Smooth muscle cell (in vitro differentiated cells): Measurements from ENCODE around the gene CALD1. TPM values are rescaled to one million over a fixed set of nuclear protein-coding genes. Genes with fewer than 3 reads are reported as not detected.
A peak's percentile ranks its signal among the peaks of the same experiment; 100 is the strongest.

ENCODE experiments used
- DNase-seq: peaks from one replicate; lab custom pipeline; 2025; ENCODE audit not compliant: unreplicated experiment; lab: John Stamatoyannopoulos, UW
- H2AFZ ChIP-seq: fragments of 200-600 bp; sonication (generic); 2 replicates; pipeline ENCODE4 v1.6.0; 2016; ENCODE audit warnings: antibody characterized with exemption, low read depth, mild to moderate bottlenecking
- H3F3A ChIP-seq: fragments of 200-600 bp; sonication (generic); 2 replicates; pipeline ENCODE4 v1.6.0; 2017; ENCODE audit warnings: antibody characterized with exemption, low read depth
- H3K27ac ChIP-seq: fragments of 200-600 bp; sonication (generic); 2 replicates; pipeline ENCODE4 v1.5.1; 2016; ENCODE audit warnings: low read depth, mild to moderate bottlenecking
- H3K27me3 ChIP-seq: fragments of 200-600 bp; sonication (generic); 2 replicates; pipeline ENCODE4 v1.6.1; 2016; ENCODE audit warnings: low read depth, mild to moderate bottlenecking
- H3K36me3 ChIP-seq: fragments of 200-600 bp; sonication (generic); 2 replicates; pipeline ENCODE4 v1.5.1; 2016; ENCODE audit warnings: low read depth
- H3K4me1 ChIP-seq: fragments of 200-600 bp; sonication (generic); 2 replicates; pipeline ENCODE4 v1.5.1; 2016; ENCODE audit warnings: low read depth
- H3K4me2 ChIP-seq: fragments of 200-600 bp; sonication (generic); 2 replicates; pipeline ENCODE4 v1.6.0; 2016; ENCODE audit warnings: mild to moderate bottlenecking
- H3K4me3 ChIP-seq: fragments of 200-600 bp; sonication (generic); 2 replicates; pipeline ENCODE4 v1.5.1; 2016; ENCODE audit warnings: mild to moderate bottlenecking
- H3K79me2 ChIP-seq: fragments of 200-600 bp; sonication (generic); 2 replicates; pipeline ENCODE4 v1.6.0; 2016; ENCODE audit warnings: low read depth, mild to moderate bottlenecking
- H3K9ac ChIP-seq: fragments of 200-600 bp; sonication (generic); 2 replicates; pipeline ENCODE4 v1.6.0; 2016; ENCODE audit warnings: low read depth
- H3K9me3 ChIP-seq: fragments of 200-600 bp; sonication (generic); replicated peaks from 2 replicates; pipeline ENCODE4 v1.5.1; 2016; ENCODE audit warnings: low read depth
- H4K20me1 ChIP-seq: fragments of 200-600 bp; sonication (generic); 2 replicates; pipeline ENCODE4 v1.6.0; 2016; ENCODE audit warnings: low read depth
- WGBS: methylation state at CpG from one replicate; pipeline ENCODE4 v1.1.7; 2016; ENCODE audit warnings: low lambda C conversion rate; 5-methylcytosine and 5-hydroxymethylcytosine counted together
- polyA plus RNA-seq: library from polyadenylated mRNA; unstranded; fragments of >200 nt; fragmentation: Nextera tagmentation; extraction: Ambion mirVana; gene quantifications from 2 replicates; pipeline ENCODE4 v1.2.1, GENCODE V29; 2016
- total RNA-seq: library from RNA; depleted of rRNA; stranded (reverse); fragments of >200 nt; gene quantifications from 2 replicates; pipeline ENCODE4 v1.2.3, GENCODE V29; 2014
- TF ChIP-seq, protein P1 (sequence below): fragments of 200-600 bp; sonication (generic); IDR thresholded peaks from 2 replicates; pipeline ENCODE4 v1.5.1; 2017; ENCODE audit warnings: borderline replicate concordance, mild to moderate bottlenecking, antibody characterized with exemption; ENCODE audit not compliant: insufficient read depth, poor library complexity, severe bottlenecking

Gene CALD1
- total and polyA plus RNA-seq, 2 experiments from 2014 or later: 948 to 1,552 TPM

DNA sequence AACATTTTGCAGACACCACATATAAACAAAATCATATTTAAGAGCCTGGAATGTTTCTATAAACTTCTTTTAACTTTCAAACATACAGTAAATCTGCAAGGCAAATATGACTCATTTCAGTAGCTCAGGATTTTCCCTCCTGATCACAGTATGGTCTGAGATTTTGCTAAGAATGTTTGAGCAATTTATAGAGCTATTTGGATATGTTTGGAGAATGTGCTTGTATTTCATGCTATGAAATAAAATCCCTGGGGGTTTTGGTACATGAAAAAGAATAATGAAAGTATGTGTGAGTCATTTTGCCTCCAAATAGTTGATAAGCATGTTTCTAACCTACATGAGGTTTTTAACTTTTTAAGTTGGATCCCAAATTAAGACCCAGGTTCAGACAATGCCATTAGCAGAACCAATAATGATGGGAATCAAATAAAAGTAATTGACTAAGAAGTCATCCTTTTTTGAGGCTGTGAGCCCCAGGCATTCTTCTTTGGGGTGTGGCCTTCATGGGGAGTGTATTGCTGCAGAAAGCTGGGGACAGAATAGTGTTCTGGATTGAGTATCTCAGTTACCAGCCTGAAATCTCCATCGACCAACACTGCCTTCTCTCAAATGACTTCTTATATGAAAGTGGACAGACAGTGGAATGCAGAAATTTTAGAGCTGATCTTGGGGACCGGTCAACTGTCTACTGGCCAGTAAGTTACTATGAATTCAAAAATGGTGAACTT lies 140.8 kb downstream of the CALD1 start:
- H3K4me3 ChIP-seq: peak overlapping the region; percentile 12
- peaks cover 2% of the 10 kb centered on the region for H3K36me3 ChIP-seq
- H3K27ac ChIP-seq: peak overlapping the region; percentile 89
- peaks cover 73% of the 10 kb centered on the region for H3F3A ChIP-seq
- H3K9me3 ChIP-seq: no peaks in the 10 kb centered on the region
- H2AFZ ChIP-seq: no peak overlapping the region
- H3K27me3 ChIP-seq: no peaks in the 10 kb centered on the region
- H3K4me2 ChIP-seq: peak overlapping the region; percentile 78
- peaks cover 14% of the 10 kb centered on the region for H3K4me1 ChIP-seq
- no peak overlapping the region for H3K9ac ChIP-seq
- DNase-seq: no peak
- TF ChIP-seq, protein P1, sequence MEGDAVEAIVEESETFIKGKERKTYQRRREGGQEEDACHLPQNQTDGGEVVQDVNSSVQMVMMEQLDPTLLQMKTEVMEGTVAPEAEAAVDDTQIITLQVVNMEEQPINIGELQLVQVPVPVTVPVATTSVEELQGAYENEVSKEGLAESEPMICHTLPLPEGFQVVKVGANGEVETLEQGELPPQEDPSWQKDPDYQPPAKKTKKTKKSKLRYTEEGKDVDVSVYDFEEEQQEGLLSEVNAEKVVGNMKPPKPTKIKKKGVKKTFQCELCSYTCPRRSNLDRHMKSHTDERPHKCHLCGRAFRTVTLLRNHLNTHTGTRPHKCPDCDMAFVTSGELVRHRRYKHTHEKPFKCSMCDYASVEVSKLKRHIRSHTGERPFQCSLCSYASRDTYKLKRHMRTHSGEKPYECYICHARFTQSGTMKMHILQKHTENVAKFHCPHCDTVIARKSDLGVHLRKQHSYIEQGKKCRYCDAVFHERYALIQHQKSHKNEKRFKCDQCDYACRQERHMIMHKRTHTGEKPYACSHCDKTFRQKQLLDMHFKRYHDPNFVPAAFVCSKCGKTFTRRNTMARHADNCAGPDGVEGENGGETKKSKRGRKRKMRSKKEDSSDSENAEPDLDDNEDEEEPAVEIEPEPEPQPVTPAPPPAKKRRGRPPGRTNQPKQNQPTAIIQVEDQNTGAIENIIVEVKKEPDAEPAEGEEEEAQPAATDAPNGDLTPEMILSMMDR: no peak
- H4K20me1 ChIP-seq: peaks cover 65% of the 10 kb centered on the region
- peaks cover 76% of the 10 kb centered on the region for H3K79me2 ChIP-seq
- 47% methylated on average over 2 of the region's 2 CpGs for WGBS

DNA sequence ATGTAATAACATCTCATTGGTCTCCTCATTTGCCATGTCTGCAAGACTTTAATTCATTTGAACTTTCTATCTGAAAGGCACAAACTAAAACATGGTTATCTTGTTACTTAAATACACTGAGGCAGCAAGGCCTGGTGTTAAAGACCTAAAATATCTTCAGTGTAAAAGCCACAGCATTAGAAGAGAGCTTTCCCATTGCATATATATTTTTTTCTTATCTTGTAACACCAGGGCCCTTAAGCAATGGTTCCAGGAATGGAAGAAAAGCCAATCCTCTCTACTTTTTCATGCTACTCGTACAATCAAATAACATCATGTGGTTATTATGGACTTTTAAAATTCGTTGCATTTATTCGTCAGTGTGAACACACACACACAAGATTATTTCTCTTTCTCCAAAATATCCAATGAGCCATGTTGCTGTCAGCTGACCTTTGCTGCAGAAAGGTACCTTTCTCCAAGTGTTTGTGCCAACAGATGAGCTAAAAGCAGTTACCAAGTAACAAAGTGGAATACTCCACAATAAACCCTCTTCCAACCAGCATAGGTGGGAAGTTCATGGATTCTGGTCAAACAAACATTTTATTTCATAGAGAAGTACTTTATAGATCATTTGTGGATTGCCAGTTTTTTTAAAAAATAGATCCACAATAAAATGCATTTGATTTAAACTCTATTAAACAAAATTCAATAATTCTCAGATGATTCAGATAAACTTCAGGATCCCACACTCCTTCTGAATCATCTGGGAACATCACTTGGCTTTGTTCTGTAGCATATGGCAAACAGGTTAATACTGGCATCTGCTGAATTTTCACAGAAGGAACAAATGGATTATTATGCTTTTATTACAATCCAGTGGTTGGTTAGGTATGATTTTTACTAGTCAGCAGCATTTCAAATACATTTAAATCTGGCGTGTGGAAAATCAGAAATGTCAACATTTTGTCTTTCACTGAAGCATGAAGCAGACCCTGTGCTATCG lies 143.6 kb downstream of the CALD1 start:
- H3K9ac ChIP-seq: no peak overlapping the region
- H3K27ac ChIP-seq: peak overlapping the region; percentile 89
- 49% methylated on average over 5 of the region's 5 CpGs for WGBS
- H3K27me3 ChIP-seq: no peaks in the 10 kb centered on the region
- H3K79me2 ChIP-seq: peaks cover 77% of the 10 kb centered on the region
- H3K4me1 ChIP-seq: peaks cover 14% of the 10 kb centered on the region
- DNase-seq: no peak
- no peak overlapping the region for H3K4me3 ChIP-seq
- H3F3A ChIP-seq: peaks cover 50% of the 10 kb centered on the region
- peak overlapping the region; percentile 78 for H3K4me2 ChIP-seq
- peaks cover 68% of the 10 kb centered on the region for H4K20me1 ChIP-seq
- H2AFZ ChIP-seq: no peak overlapping the region
- TF ChIP-seq, protein P1: no peak
- no peaks in the 10 kb centered on the region for H3K9me3 ChIP-seq
- H3K36me3 ChIP-seq: peaks cover 6% of the 10 kb centered on the region

DNA sequence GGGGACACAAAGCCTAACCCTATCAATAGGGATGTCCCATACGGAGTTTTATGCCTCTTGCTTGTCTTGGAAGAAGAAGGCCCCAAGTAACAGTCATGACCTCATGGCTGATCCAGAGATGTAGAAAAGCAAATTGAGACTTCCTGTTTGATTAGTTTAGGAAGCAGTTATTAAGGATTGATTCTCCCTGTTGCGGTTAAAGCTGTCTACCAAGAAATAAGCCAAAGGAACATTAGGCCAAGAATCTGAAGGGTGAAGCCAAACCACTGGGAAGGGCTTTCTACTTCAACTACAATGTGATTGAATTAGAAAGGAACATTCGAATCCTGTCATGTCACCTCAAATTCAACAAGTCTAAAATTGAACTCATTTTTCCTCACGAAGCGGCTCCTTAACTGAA lies 146.3 kb downstream of the CALD1 start:
- DNase-seq: no peak
- H3F3A ChIP-seq: peaks cover 40% of the 10 kb centered on the region
- H3K79me2 ChIP-seq: peaks cover 96% of the 10 kb centered on the region
- no peak overlapping the region for H3K9ac ChIP-seq
- no peaks in the 10 kb centered on the region for H3K27me3 ChIP-seq
- peak overlapping the region; percentile 89 for H3K27ac ChIP-seq
- H4K20me1 ChIP-seq: peaks cover 72% of the 10 kb centered on the region
- no peaks in the 10 kb centered on the region for H3K4me1 ChIP-seq
- H3K4me2 ChIP-seq: no peak overlapping the region
- H2AFZ ChIP-seq: no peak overlapping the region
- 96% methylated on average over 5 of the region's 5 CpGs for WGBS
- peaks cover 23% of the 10 kb centered on the region for H3K36me3 ChIP-seq
- TF ChIP-seq, protein P1: no peak
- H3K4me3 ChIP-seq: no peak overlapping the region
- H3K9me3 ChIP-seq: no peaks in the 10 kb centered on the region
